ENCODE measurements around the gene ZMAT5. TPM values are rescaled to one million over a fixed set of nuclear protein-coding genes. Genes with fewer than 3 reads are reported as not detected.

Gene ZMAT5
- total RNA-seq, 4 donors from 2014 or later: 22.1 to 29.3 (median 26.6) TPM

GRCh38 chr22:29700900-29701154, 66.0 kb downstream of the ZMAT5 start:
- WGBS, 2 donors: 44 to 61% methylated on average over 9 of the region's 9 CpGs
- peaks cover 0 to 21% (median 0%) of the 10 kb centered on the region in 3 donors for H3K36me3 ChIP-seq

GRCh38 chr22:29700206-29700899, 66.5 kb downstream of the ZMAT5 start:
- peaks cover 0 to 26% (median 0%) of the 10 kb centered on the region in 3 donors for H3K36me3 ChIP-seq
- DNase-seq (ENCODE audit: low spot score in 2 of 2): no peak
- peak overlapping the region in 1 of 4 donors; percentile 15 for H3K27ac ChIP-seq
- H3K27me3 ChIP-seq: peaks cover 0 to 29% of the 10 kb centered on the region in 2 donors
- 39 to 51% methylated on average over 14 to 18 of the region's 19 CpGs for WGBS, 2 donors
- no peak overlapping the region for H3K4me3 ChIP-seq
- H3K4me1 ChIP-seq: peaks cover 0 to 49% (median 28%) of the 10 kb centered on the region in 4 donors
- no peak for TF ChIP-seq EP300 (IDR thresholded peaks at IDR 0.05)
- TF ChIP-seq POLR2A (IDR thresholded peaks at IDR 0.05): no peak
- TF ChIP-seq CTCF (IDR thresholded peaks at IDR 0.05): no peak
- no peaks in the 10 kb centered on the region for H3K9me3 ChIP-seq

More at GRCh38 chr22:29700900-29701154, 66.0 kb downstream of the ZMAT5 start:
- H3K27me3 ChIP-seq: peaks cover 0 to 29% of the 10 kb centered on the region in 2 donors
- TF ChIP-seq POLR2A (IDR thresholded peaks at IDR 0.05): no peak
- no peak for TF ChIP-seq EP300 (IDR thresholded peaks at IDR 0.05)
- TF ChIP-seq CTCF (IDR thresholded peaks at IDR 0.05): no peak
- DNase-seq (ENCODE audit: low spot score in 2 of 2): no peak
- no peaks in the 10 kb centered on the region for H3K9me3 ChIP-seq
- no peak overlapping the region for H3K4me3 ChIP-seq
- peak overlapping the region in 1 of 4 donors; percentile 15 for H3K27ac ChIP-seq
- peaks cover 0 to 54% (median 33%) of the 10 kb centered on the region in 4 donors for H3K4me1 ChIP-seq

- Histone ChIP-seq H3K4me1 (peaks cover 0 to 38% (median 13%) of the 10 kb centered on the region in 4 donors), H3K4me3 (no peak overlapping the region), H3K27me3 (peaks cover 0 to 22% of the 10 kb centered on the region in 2 donors), H3K9me3 (no peaks in the 10 kb centered on the region), H3K36me3 (peaks cover 0 to 47% (median 0%) of the 10 kb centered on the region in 3 donors), H3K27ac (no peak overlapping the region)
- 67 to 78% methylated on average over 13 to 15 of the region's 16 CpGs for WGBS, 2 donors
- no peak for DNase-seq (ENCODE audit: low spot score in 2 of 2)
- TF ChIP-seq POLR2A (IDR thresholded peaks at IDR 0.05): no peak
- TF ChIP-seq CTCF (IDR thresholded peaks at IDR 0.05): no peak
- no peak for TF ChIP-seq EP300 (IDR thresholded peaks at IDR 0.05)
Measured at GRCh38 chr22:29697853-29698598, 68.8 kb downstream of the ZMAT5 start.

GRCh38 chr22:29695129-29695926, 71.5 kb downstream of the ZMAT5 start:
- H3K4me1 ChIP-seq: peaks cover 0 to 21% (median under 1%) of the 10 kb centered on the region in 4 donors
- TF ChIP-seq CTCF (IDR thresholded peaks at IDR 0.05): no peak
- no peak for TF ChIP-seq POLR2A (IDR thresholded peaks at IDR 0.05)
- no peak for TF ChIP-seq EP300 (IDR thresholded peaks at IDR 0.05)
- H3K9me3 ChIP-seq: no peaks in the 10 kb centered on the region
- no peak overlapping the region for H3K27ac ChIP-seq
- 90 to 95% methylated on average over 28 to 31 of the region's 33 CpGs for WGBS, 2 donors
- peaks cover 0 to 2% of the 10 kb centered on the region in 2 donors for H3K27me3 ChIP-seq
- H3K36me3 ChIP-seq: peaks cover 0 to 70% (median 0%) of the 10 kb centered on the region in 3 donors
- DNase-seq (ENCODE audit: low spot score in 2 of 2): no peak
- H3K4me3 ChIP-seq: no peak overlapping the region

Measured in tibial nerve (tissue), 4 donors.